WTC11 (cell line): Measurements from ENCODE around the gene FSTL1. TPM values are rescaled to one million over a fixed set of nuclear protein-coding genes. Genes with fewer than 3 reads are reported as not detected.

Experiments used
- ATAC-seq: fragments of 200-7000 bp; cut with Tn5 transposase; 2 replicates; pipeline ENCODE4 v1.10.0; 2021; ENCODE audit warnings: mild to moderate bottlenecking, moderate library complexity
- CTCF ChIA-PET: fragments of 300-600 bp; sonication (Branson Sonifier 250); formaldehyde crosslinking; loops from one replicate; lab custom pipeline; 2021; ENCODE audit warnings: antibody characterized with exemption; lab: Charles Lee
- POLR2A ChIA-PET: fragments of 350-600 bp; sonication (Branson Sonifier 250); formaldehyde crosslinking; loops from one replicate; lab custom pipeline; 2021; ENCODE audit warnings: antibody characterized with exemption; lab: Charles Lee
- DNase-seq: peaks from one replicate; pipeline ENCODE4 v3.0.0; 2021; ENCODE audit warnings: low spot score
- H3K27ac Mint-ChIP-seq: 2 replicates; pipeline ENCODE4 v1.8.0; 2021; ENCODE audit warnings: mixed read lengths
- H3K27me3 Mint-ChIP-seq: 2 replicates; pipeline ENCODE4 v1.8.0; 2021; ENCODE audit warnings: low read depth, mild to moderate bottlenecking, moderate library complexity, mixed read lengths
- H3K36me3 Mint-ChIP-seq: 2 replicates; pipeline ENCODE4 v1.8.0; 2021; ENCODE audit warnings: mixed read lengths
- H3K4me1 Mint-ChIP-seq: 2 replicates; pipeline ENCODE4 v1.8.0; 2022; ENCODE audit warnings: mixed read lengths
- H3K4me3 Mint-ChIP-seq: 2 replicates; pipeline ENCODE4 v1.8.0; 2021; ENCODE audit warnings: mild to moderate bottlenecking, moderate library complexity, mixed read lengths
- H3K9me3 Mint-ChIP-seq: 2 replicates; pipeline ENCODE4 v1.8.0; 2021; ENCODE audit warnings: mixed read lengths
- AFF4 ChIP-seq: sonication (generic); formaldehyde crosslinking; IDR thresholded peaks from 2 replicates; pipeline ENCODE4 v1.8.1; 2023; ENCODE audit warnings: mild to moderate bottlenecking, missing genetic modification reagents, borderline replicate concordance
- ATF1 ChIP-seq: sonication (generic); formaldehyde crosslinking; IDR thresholded peaks from 2 replicates; pipeline ENCODE4 v1.8.1; 2023; ENCODE audit warnings: mild to moderate bottlenecking, moderate library complexity, missing genetic modification reagents
- CBFB ChIP-seq: sonication (generic); formaldehyde crosslinking; IDR thresholded peaks from 2 replicates; pipeline ENCODE4 v1.8.1; 2022; ENCODE audit warnings: mild to moderate bottlenecking, low read depth, missing genetic modification reagents
- CREB1 ChIP-seq: sonication (generic); formaldehyde crosslinking; IDR thresholded peaks from 2 replicates; pipeline ENCODE4 v1.8.0; 2023; ENCODE audit warnings: mild to moderate bottlenecking, missing genetic modification reagents
- ESRRA ChIP-seq: sonication (generic); formaldehyde crosslinking; IDR thresholded peaks from 2 replicates; pipeline ENCODE4 v1.8.1; 2022; ENCODE audit warnings: mild to moderate bottlenecking, missing genetic modification reagents, borderline replicate concordance
- ETV6 ChIP-seq: sonication (generic); formaldehyde crosslinking; IDR thresholded peaks from 2 replicates; pipeline ENCODE4 v1.8.1; 2022; ENCODE audit warnings: mild to moderate bottlenecking, missing genetic modification reagents
- GABPB1 ChIP-seq: sonication (generic); formaldehyde crosslinking; IDR thresholded peaks from 2 replicates; pipeline ENCODE4 v1.8.1; 2023; ENCODE audit warnings: mild to moderate bottlenecking, missing genetic modification reagents
- HMGXB4 ChIP-seq: sonication (generic); formaldehyde crosslinking; IDR thresholded peaks from 2 replicates; pipeline ENCODE4 v1.8.1; 2023; ENCODE audit warnings: mild to moderate bottlenecking, moderate library complexity, missing genetic modification reagents
- JUN ChIP-seq: sonication (generic); formaldehyde crosslinking; IDR thresholded peaks from 2 replicates; pipeline ENCODE4 v1.8.0; 2023; ENCODE audit warnings: mild to moderate bottlenecking, missing genetic modification reagents
- MXD4 ChIP-seq: fragments of 250-450 bp; sonication (Bioruptor Pico); IDR thresholded peaks from 2 replicates; pipeline ENCODE4 v1.8.0; 2021; ENCODE audit warnings: mild to moderate bottlenecking, moderate library complexity, borderline replicate concordance
- NFYB ChIP-seq: sonication (generic); formaldehyde crosslinking; conservative IDR thresholded peaks from 2 replicates; pipeline ENCODE4 v1.8.0; 2022; ENCODE audit warnings: low read depth, missing genetic modification reagents
- NR2C2 ChIP-seq: sonication (generic); formaldehyde crosslinking; IDR thresholded peaks from 2 replicates; pipeline ENCODE4 v1.8.0; 2022; ENCODE audit warnings: mild to moderate bottlenecking, missing genetic modification reagents
- RELA ChIP-seq: sonication (generic); formaldehyde crosslinking; IDR thresholded peaks from 2 replicates; pipeline ENCODE4 v1.8.1; 2022; ENCODE audit warnings: missing genetic modification reagents, mild to moderate bottlenecking, borderline replicate concordance
- SMAD3 ChIP-seq: sonication (generic); formaldehyde crosslinking; IDR thresholded peaks from 2 replicates; pipeline ENCODE4 v1.8.0; 2022; ENCODE audit warnings: missing genetic modification reagents, mild to moderate bottlenecking, borderline replicate concordance
- TP53 ChIP-seq: sonication (generic); formaldehyde crosslinking; IDR thresholded peaks from 2 replicates; pipeline ENCODE4 v1.8.1; 2023; ENCODE audit warnings: mild to moderate bottlenecking, missing genetic modification reagents
- USF1 ChIP-seq: sonication (generic); formaldehyde crosslinking; IDR thresholded peaks from 2 replicates; pipeline ENCODE4 v1.8.0; 2022; ENCODE audit warnings: mild to moderate bottlenecking, missing genetic modification reagents
- USF2 ChIP-seq: sonication (generic); formaldehyde crosslinking; IDR thresholded peaks from 2 replicates; pipeline ENCODE4 v1.8.1; 2023; ENCODE audit warnings: mild to moderate bottlenecking, missing genetic modification reagents, moderate library complexity
- ZNF232 ChIP-seq: sonication (generic); formaldehyde crosslinking; IDR thresholded peaks from 2 replicates; pipeline ENCODE4 v1.8.0; 2022; ENCODE audit warnings: mild to moderate bottlenecking, missing genetic modification reagents
- ZNF263 ChIP-seq: sonication (generic); formaldehyde crosslinking; IDR thresholded peaks from 2 replicates; pipeline ENCODE4 v1.8.1; 2022; ENCODE audit warnings: low read depth, mild to moderate bottlenecking, moderate library complexity, missing genetic modification reagents
- total RNA-seq: library from RNA; stranded (reverse); gene quantifications from 3 replicates; pipeline ENCODE4 v1.2.3, GENCODE V29; 2021
- TF ChIP-seq, protein P1 (sequence below): sonication (generic); formaldehyde crosslinking; IDR thresholded peaks from 2 replicates; pipeline ENCODE4 v1.8.1; 2023; ENCODE audit warnings: mild to moderate bottlenecking, missing genetic modification reagents
- TF ChIP-seq, protein P2 (sequence below): sonication (generic); formaldehyde crosslinking; IDR thresholded peaks from 2 replicates; pipeline ENCODE4 v1.8.0; 2023; ENCODE audit warnings: mild to moderate bottlenecking, missing genetic modification reagents
- TF ChIP-seq, protein P3 (sequence below): sonication (generic); formaldehyde crosslinking; IDR thresholded peaks from 2 replicates; pipeline ENCODE4 v1.8.1; 2022; ENCODE audit warnings: low read depth, mild to moderate bottlenecking, moderate library complexity, missing genetic modification reagents, borderline replicate concordance

FSTL1 gene
- total RNA-seq, 1 experiment from 2014 or later: 271 TPM

DNA sequence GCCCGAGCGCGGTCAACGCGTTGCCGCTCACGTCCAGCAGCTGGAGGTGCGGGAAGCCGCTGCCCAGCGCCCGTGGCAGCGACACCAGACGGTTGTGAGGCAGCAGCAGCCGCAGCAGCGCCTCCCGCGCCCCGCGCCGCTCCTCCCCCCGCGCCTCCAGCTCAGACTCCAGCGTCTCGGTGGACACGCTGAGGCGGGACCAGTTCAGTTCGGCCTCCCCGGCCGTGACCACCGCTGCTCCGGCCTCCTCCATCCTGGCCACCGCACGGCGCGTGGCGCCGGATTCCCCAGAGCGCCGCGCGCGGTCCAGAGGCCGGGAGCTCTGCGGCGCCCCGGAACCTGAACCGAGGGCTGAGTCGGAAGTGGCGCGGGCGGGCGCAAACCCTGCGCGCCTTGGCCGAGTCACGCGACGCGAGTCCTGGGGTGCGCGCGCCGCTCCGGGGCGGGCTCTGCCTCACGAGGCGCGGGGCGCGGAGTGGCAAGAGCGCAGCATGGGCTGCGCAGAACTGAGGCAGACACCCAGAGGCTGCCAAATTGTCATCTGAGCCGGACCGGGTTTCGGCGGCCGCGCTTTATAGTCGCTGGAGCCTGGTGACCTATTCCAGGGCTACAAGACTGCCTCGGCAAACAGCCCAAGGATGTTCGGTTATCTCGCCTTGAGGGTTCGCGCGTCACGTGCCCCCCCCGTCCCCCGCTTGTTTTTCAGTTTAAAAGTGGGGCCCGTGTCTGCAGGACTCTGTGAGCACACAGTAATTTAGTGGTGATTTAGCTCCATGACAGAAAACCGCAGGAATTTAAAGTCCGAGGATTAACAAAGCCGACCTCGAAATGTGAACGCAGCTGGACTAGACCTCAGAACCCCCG lies 101.6 kb downstream of the FSTL1 start, which contains the start of gene LRRC58:
Gene LRRC58, minus strand, starts transcription at position 364 of the 864 bp plus-strand sequence. Its CDS starts 111 bp downstream, at position 253.
- ATAC-seq: peak; percentile 73
- Mint-ChIP-seq H3K4me3 (peak within 1 kb of the TSS; percentile 72), H3K9me3 (no peaks in the 10 kb centered on the region), H3K27me3 (peaks cover 14% of the 10 kb centered on the region), H3K27ac (peak within 1 kb of the TSS; percentile 58), H3K4me1 (peaks cover 25% of the 10 kb centered on the region), H3K36me3 (no peaks in the 10 kb centered on the region)
- DNase-seq: peak; percentile 66
- ChIA-PET CTCF (interaction anchor here (0.8 to 2.9 kb wide), 11 partner anchors 9 to 519 kb away, joined by 3 to 22 read pairs (median 4); no protein-coding TSS in a partner anchor), POLR2A (interaction anchor here (0.8 to 2.5 kb wide), 4 partner anchors 13 to 255 kb away, joined by 3 to 9 read pairs (median 4); partner anchors contain the start of gene GSK3B)
- TF ChIP-seq SMAD3 (CRISPR knock-in tag): peak; percentile 69; the same call in 1 of the 2 replicates
- TF ChIP-seq NR2C2: peak; percentile 42; the same call in 1 of the 2 replicates
- peak; percentile 84; the same call in 1 of the 2 replicates for TF ChIP-seq CREB1 (CRISPR knock-in tag)
- TF ChIP-seq GABPB1 (CRISPR knock-in tag): peak; percentile 73
- TF ChIP-seq ETV6 (CRISPR knock-in tag): peak; percentile 16; the same call in 1 of the 2 replicates
- peak; percentile 99 for TF ChIP-seq HMGXB4 (CRISPR knock-in tag)
- TF ChIP-seq RELA (CRISPR knock-in tag): no peak; the same call in 1 of the 2 replicates
- no peak for TF ChIP-seq NFYB
- TF ChIP-seq USF2 (CRISPR knock-in tag): peak; percentile 87
- peak; percentile 80 for TF ChIP-seq USF1
- no peak for TF ChIP-seq ZNF263
- peak; percentile 45 for TF ChIP-seq ESRRA (CRISPR knock-in tag)
- TF ChIP-seq ATF1 (CRISPR knock-in tag): no peak
- 0 out of 2 replicates have a peak, but pooled peaks have one; percentile 21 for TF ChIP-seq CBFB
- TF ChIP-seq AFF4: 0 out of 2 replicates have a peak, but pooled peaks have one; percentile 52
- TF ChIP-seq, protein P1, sequence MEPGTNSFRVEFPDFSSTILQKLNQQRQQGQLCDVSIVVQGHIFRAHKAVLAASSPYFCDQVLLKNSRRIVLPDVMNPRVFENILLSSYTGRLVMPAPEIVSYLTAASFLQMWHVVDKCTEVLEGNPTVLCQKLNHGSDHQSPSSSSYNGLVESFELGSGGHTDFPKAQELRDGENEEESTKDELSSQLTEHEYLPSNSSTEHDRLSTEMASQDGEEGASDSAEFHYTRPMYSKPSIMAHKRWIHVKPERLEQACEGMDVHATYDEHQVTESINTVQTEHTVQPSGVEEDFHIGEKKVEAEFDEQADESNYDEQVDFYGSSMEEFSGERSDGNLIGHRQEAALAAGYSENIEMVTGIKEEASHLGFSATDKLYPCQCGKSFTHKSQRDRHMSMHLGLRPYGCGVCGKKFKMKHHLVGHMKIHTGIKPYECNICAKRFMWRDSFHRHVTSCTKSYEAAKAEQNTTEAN (CRISPR knock-in tag): peak; percentile 89
- TF ChIP-seq ZNF232 (CRISPR knock-in tag): peak; percentile 90
- TF ChIP-seq MXD4 (CRISPR knock-in tag): no peak
- TF ChIP-seq, protein P2, sequence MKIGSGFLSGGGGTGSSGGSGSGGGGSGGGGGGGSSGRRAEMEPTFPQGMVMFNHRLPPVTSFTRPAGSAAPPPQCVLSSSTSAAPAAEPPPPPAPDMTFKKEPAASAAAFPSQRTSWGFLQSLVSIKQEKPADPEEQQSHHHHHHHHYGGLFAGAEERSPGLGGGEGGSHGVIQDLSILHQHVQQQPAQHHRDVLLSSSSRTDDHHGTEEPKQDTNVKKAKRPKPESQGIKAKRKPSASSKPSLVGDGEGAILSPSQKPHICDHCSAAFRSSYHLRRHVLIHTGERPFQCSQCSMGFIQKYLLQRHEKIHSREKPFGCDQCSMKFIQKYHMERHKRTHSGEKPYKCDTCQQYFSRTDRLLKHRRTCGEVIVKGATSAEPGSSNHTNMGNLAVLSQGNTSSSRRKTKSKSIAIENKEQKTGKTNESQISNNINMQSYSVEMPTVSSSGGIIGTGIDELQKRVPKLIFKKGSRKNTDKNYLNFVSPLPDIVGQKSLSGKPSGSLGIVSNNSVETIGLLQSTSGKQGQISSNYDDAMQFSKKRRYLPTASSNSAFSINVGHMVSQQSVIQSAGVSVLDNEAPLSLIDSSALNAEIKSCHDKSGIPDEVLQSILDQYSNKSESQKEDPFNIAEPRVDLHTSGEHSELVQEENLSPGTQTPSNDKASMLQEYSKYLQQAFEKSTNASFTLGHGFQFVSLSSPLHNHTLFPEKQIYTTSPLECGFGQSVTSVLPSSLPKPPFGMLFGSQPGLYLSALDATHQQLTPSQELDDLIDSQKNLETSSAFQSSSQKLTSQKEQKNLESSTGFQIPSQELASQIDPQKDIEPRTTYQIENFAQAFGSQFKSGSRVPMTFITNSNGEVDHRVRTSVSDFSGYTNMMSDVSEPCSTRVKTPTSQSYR (CRISPR knock-in tag): 0 out of 2 replicates have a peak, but pooled peaks have one; percentile 36
- peak; percentile 59; the same call in 1 of the 2 replicates for TF ChIP-seq JUN (CRISPR knock-in tag)
- TF ChIP-seq TP53 (CRISPR knock-in tag): peak; percentile 47; the same call in 1 of the 2 replicates
- TF ChIP-seq, protein P3, sequence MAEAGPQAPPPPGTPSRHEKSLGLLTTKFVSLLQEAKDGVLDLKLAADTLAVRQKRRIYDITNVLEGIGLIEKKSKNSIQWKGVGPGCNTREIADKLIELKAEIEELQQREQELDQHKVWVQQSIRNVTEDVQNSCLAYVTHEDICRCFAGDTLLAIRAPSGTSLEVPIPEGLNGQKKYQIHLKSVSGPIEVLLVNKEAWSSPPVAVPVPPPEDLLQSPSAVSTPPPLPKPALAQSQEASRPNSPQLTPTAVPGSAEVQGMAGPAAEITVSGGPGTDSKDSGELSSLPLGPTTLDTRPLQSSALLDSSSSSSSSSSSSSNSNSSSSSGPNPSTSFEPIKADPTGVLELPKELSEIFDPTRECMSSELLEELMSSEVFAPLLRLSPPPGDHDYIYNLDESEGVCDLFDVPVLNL (CRISPR knock-in tag): peak; percentile 89
